ENCODE data around the gene TMEM266. TPM values are rescaled to one million over a fixed set of nuclear protein-coding genes. Genes with fewer than 3 reads are reported as not detected.

The TMEM266 gene
- total RNA-seq, 1 donor from 2014 or later: not detected

GRCh38 chr15:76204109-76204845 is 144.5 kb downstream of the TMEM266 start:
- Histone ChIP-seq H3K9me3 (ENCODE audit: control insufficient read depth in 3 of 3, low read length in 3 of 3) (no peaks in the 10 kb centered on the region), H3K9ac (ENCODE audit: low read depth in 1 of 3, low read length in 3 of 3) (no peak overlapping the region), H3K4me3 (ENCODE audit: low read length in 3 of 3) (no peak overlapping the region), H3K36me3 (ENCODE audit: control insufficient read depth in 3 of 3, insufficient read depth in 3 of 3, low read length in 3 of 3) (peaks cover 6 to 11% (median 10%) of the 10 kb centered on the region in 3 donors), H3K27ac (ENCODE audit: low read depth, low read length) (no peak overlapping the region), H3K4me1 (ENCODE audit: control insufficient read depth in 3 of 3, insufficient read depth in 3 of 3, low read length in 3 of 3) (peaks cover 3 to 21% (median 19%) of the 10 kb centered on the region in 3 donors), H3K27me3 (ENCODE audit: control insufficient read depth in 3 of 3, insufficient read depth in 3 of 3, low read length in 3 of 3) (no peaks in the 10 kb centered on the region)

- Histone ChIP-seq H3K4me3 (ENCODE audit: low read length in 3 of 3) (no peak overlapping the region), H3K9ac (ENCODE audit: low read depth in 1 of 3, low read length in 3 of 3) (no peak overlapping the region), H3K27ac (ENCODE audit: low read depth, low read length) (no peak overlapping the region), H3K36me3 (ENCODE audit: control insufficient read depth in 3 of 3, insufficient read depth in 3 of 3, low read length in 3 of 3) (peaks cover 11 to 18% (median 14%) of the 10 kb centered on the region in 3 donors), H3K27me3 (ENCODE audit: control insufficient read depth in 3 of 3, insufficient read depth in 3 of 3, low read length in 3 of 3) (no peaks in the 10 kb centered on the region), H3K4me1 (ENCODE audit: control insufficient read depth in 3 of 3, insufficient read depth in 3 of 3, low read length in 3 of 3) (peaks cover 0 to 14% (median 12%) of the 10 kb centered on the region in 3 donors), H3K9me3 (ENCODE audit: control insufficient read depth in 3 of 3, low read length in 3 of 3) (no peaks in the 10 kb centered on the region)
These were observed 145.2 kb downstream of the TMEM266 start for GRCh38 chr15:76204916-76205460.

- Histone ChIP-seq H3K36me3 (ENCODE audit: control insufficient read depth in 3 of 3, insufficient read depth in 3 of 3, low read length in 3 of 3) (peaks cover 17 to 29% (median 26%) of the 10 kb centered on the region in 3 donors), H3K27ac (ENCODE audit: low read depth, low read length) (no peak overlapping the region), H3K9ac (ENCODE audit: low read depth in 1 of 3, low read length in 3 of 3) (no peak overlapping the region), H3K9me3 (ENCODE audit: control insufficient read depth in 3 of 3, low read length in 3 of 3) (no peaks in the 10 kb centered on the region), H3K4me1 (ENCODE audit: control insufficient read depth in 3 of 3, insufficient read depth in 3 of 3, low read length in 3 of 3) (peaks cover 0 to 8% (median 6%) of the 10 kb centered on the region in 3 donors), H3K27me3 (ENCODE audit: control insufficient read depth in 3 of 3, insufficient read depth in 3 of 3, low read length in 3 of 3) (no peaks in the 10 kb centered on the region), H3K4me3 (ENCODE audit: low read length in 3 of 3) (no peak overlapping the region)
These were observed 146.7 kb downstream of the TMEM266 start for GRCh38 chr15:76206325-76206976.

GRCh38 chr15:76208084-76208785 is 148.4 kb downstream of the TMEM266 start:
- Histone ChIP-seq H3K36me3 (ENCODE audit: control insufficient read depth in 3 of 3, insufficient read depth in 3 of 3, low read length in 3 of 3) (peaks cover 25 to 40% (median 31%) of the 10 kb centered on the region in 3 donors), H3K4me1 (ENCODE audit: control insufficient read depth in 3 of 3, insufficient read depth in 3 of 3, low read length in 3 of 3) (peaks cover 0 to 8% (median 6%) of the 10 kb centered on the region in 3 donors), H3K27ac (ENCODE audit: low read depth, low read length) (no peak overlapping the region), H3K4me3 (ENCODE audit: low read length in 3 of 3) (no peak overlapping the region), H3K9ac (ENCODE audit: low read depth in 1 of 3, low read length in 3 of 3) (no peak overlapping the region), H3K27me3 (ENCODE audit: control insufficient read depth in 3 of 3, insufficient read depth in 3 of 3, low read length in 3 of 3) (no peaks in the 10 kb centered on the region), H3K9me3 (ENCODE audit: control insufficient read depth in 3 of 3, low read length in 3 of 3) (no peaks in the 10 kb centered on the region)

GRCh38 chr15:76208786-76209424 is 149.1 kb downstream of the TMEM266 start:
- H3K27ac ChIP-seq (ENCODE audit: low read depth, low read length): no peak overlapping the region
- peaks cover under 1 to 8% (median 6%) of the 10 kb centered on the region in 3 donors for H3K4me1 ChIP-seq (ENCODE audit: control insufficient read depth in 3 of 3, insufficient read depth in 3 of 3, low read length in 3 of 3)
- no peak overlapping the region for H3K9ac ChIP-seq (ENCODE audit: low read depth in 1 of 3, low read length in 3 of 3)
- H3K4me3 ChIP-seq (ENCODE audit: low read length in 3 of 3): no peak overlapping the region
- peaks cover 28 to 43% (median 31%) of the 10 kb centered on the region in 3 donors for H3K36me3 ChIP-seq (ENCODE audit: control insufficient read depth in 3 of 3, insufficient read depth in 3 of 3, low read length in 3 of 3)
- no peaks in the 10 kb centered on the region for H3K27me3 ChIP-seq (ENCODE audit: control insufficient read depth in 3 of 3, insufficient read depth in 3 of 3, low read length in 3 of 3)
- H3K9me3 ChIP-seq (ENCODE audit: control insufficient read depth in 3 of 3, low read length in 3 of 3): no peaks in the 10 kb centered on the region

- H3K36me3 ChIP-seq (ENCODE audit: control insufficient read depth in 3 of 3, insufficient read depth in 3 of 3, low read length in 3 of 3): peaks cover 30 to 44% (median 32%) of the 10 kb centered on the region in 3 donors
- H3K27me3 ChIP-seq (ENCODE audit: control insufficient read depth in 3 of 3, insufficient read depth in 3 of 3, low read length in 3 of 3): no peaks in the 10 kb centered on the region
- H3K4me1 ChIP-seq (ENCODE audit: control insufficient read depth in 3 of 3, insufficient read depth in 3 of 3, low read length in 3 of 3): peaks cover 3 to 8% (median 6%) of the 10 kb centered on the region in 3 donors
- no peak overlapping the region for H3K9ac ChIP-seq (ENCODE audit: low read depth in 1 of 3, low read length in 3 of 3)
- no peak overlapping the region for H3K4me3 ChIP-seq (ENCODE audit: low read length in 3 of 3)
- H3K27ac ChIP-seq (ENCODE audit: low read depth, low read length): no peak overlapping the region
- H3K9me3 ChIP-seq (ENCODE audit: control insufficient read depth in 3 of 3, low read length in 3 of 3): no peaks in the 10 kb centered on the region
These were observed 149.7 kb downstream of the TMEM266 start for GRCh38 chr15:76209523-76209922.

GRCh38 chr15:76209942-76210341 is 150.2 kb downstream of the TMEM266 start:
- Histone ChIP-seq H3K4me3 (ENCODE audit: low read length in 3 of 3) (no peak overlapping the region), H3K27me3 (ENCODE audit: control insufficient read depth in 3 of 3, insufficient read depth in 3 of 3, low read length in 3 of 3) (no peaks in the 10 kb centered on the region), H3K36me3 (ENCODE audit: control insufficient read depth in 3 of 3, insufficient read depth in 3 of 3, low read length in 3 of 3) (peaks cover 33 to 48% (median 33%) of the 10 kb centered on the region in 3 donors), H3K9me3 (ENCODE audit: control insufficient read depth in 3 of 3, low read length in 3 of 3) (no peaks in the 10 kb centered on the region), H3K4me1 (ENCODE audit: control insufficient read depth in 3 of 3, insufficient read depth in 3 of 3, low read length in 3 of 3) (peaks cover 3 to 8% (median 6%) of the 10 kb centered on the region in 3 donors), H3K27ac (ENCODE audit: low read depth, low read length) (no peak overlapping the region), H3K9ac (ENCODE audit: low read depth in 1 of 3, low read length in 3 of 3) (no peak overlapping the region)

GRCh38 chr15:76215634-76216033 is 155.8 kb downstream of the TMEM266 start:
- Histone ChIP-seq H3K27me3 (ENCODE audit: control insufficient read depth in 3 of 3, insufficient read depth in 3 of 3, low read length in 3 of 3) (no peaks in the 10 kb centered on the region), H3K36me3 (ENCODE audit: control insufficient read depth in 3 of 3, insufficient read depth in 3 of 3, low read length in 3 of 3) (peaks cover 28 to 35% (median 31%) of the 10 kb centered on the region in 3 donors), H3K9ac (ENCODE audit: low read depth in 1 of 3, low read length in 3 of 3) (no peak overlapping the region), H3K4me1 (ENCODE audit: control insufficient read depth in 3 of 3, insufficient read depth in 3 of 3, low read length in 3 of 3) (peaks cover 5 to 9% (median 8%) of the 10 kb centered on the region in 3 donors), H3K4me3 (ENCODE audit: low read length in 3 of 3) (no peak overlapping the region), H3K9me3 (ENCODE audit: control insufficient read depth in 3 of 3, low read length in 3 of 3) (no peaks in the 10 kb centered on the region), H3K27ac (ENCODE audit: low read depth, low read length) (no peak overlapping the region)

- no peaks in the 10 kb centered on the region for H3K9me3 ChIP-seq (ENCODE audit: control insufficient read depth in 3 of 3, low read length in 3 of 3)
- no peak overlapping the region for H3K27ac ChIP-seq (ENCODE audit: low read depth, low read length)
- no peak overlapping the region for H3K9ac ChIP-seq (ENCODE audit: low read depth in 1 of 3, low read length in 3 of 3)
- H3K4me1 ChIP-seq (ENCODE audit: control insufficient read depth in 3 of 3, insufficient read depth in 3 of 3, low read length in 3 of 3): peaks cover 5 to 9% (median 8%) of the 10 kb centered on the region in 3 donors
- H3K27me3 ChIP-seq (ENCODE audit: control insufficient read depth in 3 of 3, insufficient read depth in 3 of 3, low read length in 3 of 3): no peaks in the 10 kb centered on the region
- peaks cover 14 to 23% (median 20%) of the 10 kb centered on the region in 3 donors for H3K36me3 ChIP-seq (ENCODE audit: control insufficient read depth in 3 of 3, insufficient read depth in 3 of 3, low read length in 3 of 3)
- no peak overlapping the region for H3K4me3 ChIP-seq (ENCODE audit: low read length in 3 of 3)
These were observed 157.5 kb downstream of the TMEM266 start for GRCh38 chr15:76217029-76217881.

Data from skeletal muscle tissue (tissue), 4 donors.